RWPE2 (cell line): ENCODE results near the gene DYNLT4.
"Not testable (repeated sequence)": the region's sequence is repeated elsewhere in the genome, so short reads cannot be mapped to it uniquely, and the experiment has no call there.

ENCODE experiments used
- ATAC-seq: fragments of 200-7000 bp; cut with Tn5 transposase; 3 replicates; pipeline ENCODE4 v1.9.1; 2021; ENCODE audit warnings: low read depth
- DNase-seq: peaks from one replicate; pipeline ENCODE4 v3.0.0-alpha.2; 2020; ENCODE audit warnings: low spot score
- H3K27ac ChIP-seq: fragments of 450-650 bp; 2 replicates; pipeline ENCODE4 v1.5.1; 2017; ENCODE audit warnings: mild to moderate bottlenecking; ENCODE audit not compliant: poor library complexity, severe bottlenecking
- H3K27me3 ChIP-seq: fragments of 250-450 bp; sonication (Bioruptor Pico); 2 replicates; pipeline ENCODE4 v1.5.1; 2021; ENCODE audit warnings: mild to moderate bottlenecking, moderate library complexity; ENCODE audit not compliant: insufficient read depth, poor library complexity, severe bottlenecking
- H3K36me3 ChIP-seq: fragments of 250-450 bp; sonication (Bioruptor Pico); 2 replicates; pipeline ENCODE4 v1.5.1; 2020; ENCODE audit warnings: low read depth, mild to moderate bottlenecking, moderate library complexity
- H3K4me1 ChIP-seq: fragments of 250-450 bp; sonication (Bioruptor Pico); 2 replicates; pipeline ENCODE4 v1.5.1; 2021; ENCODE audit warnings: mild to moderate bottlenecking, moderate library complexity; ENCODE audit not compliant: insufficient read depth, poor library complexity, severe bottlenecking
- H3K4me3 ChIP-seq: fragments of 250-450 bp; sonication (Bioruptor Pico); 2 replicates; pipeline ENCODE4 v1.5.1; 2021; ENCODE audit warnings: mild to moderate bottlenecking, moderate library complexity; ENCODE audit not compliant: severe bottlenecking
- H3K9me3 ChIP-seq: fragments of 250-450 bp; sonication (Bioruptor Pico); 2 replicates; pipeline ENCODE4 v1.5.1; 2021; ENCODE audit warnings: mild to moderate bottlenecking, moderate library complexity; ENCODE audit not compliant: severe bottlenecking
- CTCF ChIP-seq: fragments of 450-650 bp; IDR thresholded peaks from one replicate; pipeline ENCODE4 v1.5.1; 2017; ENCODE audit warnings: mild to moderate bottlenecking, moderate library complexity; ENCODE audit not compliant: poor library complexity, severe bottlenecking

DYNLT4 gene

GRCh38 chr1:44811234-44811633 lies 4.1 kb upstream of the DYNLT4 start:
- H3K9me3 ChIP-seq = no peaks in the 10 kb centered on the region
- H3K4me3 ChIP-seq = no peak overlapping the region
- no peak for ATAC-seq
- peak overlapping the region; percentile 96 for H3K27ac ChIP-seq
- no peak for TF ChIP-seq CTCF
- peaks cover 8% of the 10 kb centered on the region for H3K36me3 ChIP-seq
- H3K27me3 ChIP-seq = no peaks in the 10 kb centered on the region
- DNase-seq = no peak
- peaks cover 37% of the 10 kb centered on the region for H3K4me1 ChIP-seq

GRCh38 chr1:44810762-44811105 lies 3.6 kb upstream of the DYNLT4 start:
- ATAC-seq, DNase-seq, H3K9me3 ChIP-seq, H3K4me3 ChIP-seq, H3K27me3 ChIP-seq: not testable (repeated sequence)
- Histone ChIP-seq H3K36me3 (peaks cover 12% of the 10 kb centered on the region), H3K4me1 (peaks cover 37% of the 10 kb centered on the region), H3K27ac (peak overlapping the region; percentile 96)

- H3K36me3 ChIP-seq = peaks cover 15% of the 10 kb centered on the region
- no peak overlapping the region for H3K4me3 ChIP-seq
- peak overlapping the region; percentile 96 for H3K27ac ChIP-seq
- no peak for TF ChIP-seq CTCF
- ATAC-seq (no peak), DNase-seq (no peak)
- H3K27me3 ChIP-seq = no peaks in the 10 kb centered on the region
- no peaks in the 10 kb centered on the region for H3K9me3 ChIP-seq
- peaks cover 35% of the 10 kb centered on the region for H3K4me1 ChIP-seq
These were observed 3.1 kb upstream of the DYNLT4 start for GRCh38 chr1:44810101-44810761.

- TF ChIP-seq CTCF = no peak
- peaks cover 31% of the 10 kb centered on the region for H3K4me1 ChIP-seq
- H3K27ac ChIP-seq = peak overlapping the region; percentile 96
- H3K36me3 ChIP-seq = peaks cover 21% of the 10 kb centered on the region
- no peak for ATAC-seq
- no peak for DNase-seq
- H3K27me3 ChIP-seq = no peaks in the 10 kb centered on the region
- no peaks in the 10 kb centered on the region for H3K9me3 ChIP-seq
- H3K4me3 ChIP-seq = no peak overlapping the region
These were observed 2.1 kb upstream of the DYNLT4 start for GRCh38 chr1:44808938-44809917.

GRCh38 chr1:44808063-44808937 lies 1.1 kb upstream of the DYNLT4 start, which contains the start of gene BTBD19:
BTBD19 (plus strand) TSS chr1:44808523; CDS start chr1:44808821, 298 bp downstream.
- ATAC-seq (no peak), DNase-seq (no peak)
- Histone ChIP-seq H3K4me3 (no peak within 1 kb of the TSS), H3K27ac (peak within 1 kb of the TSS; percentile 96), H3K4me1 (peaks cover 28% of the 10 kb centered on the region), H3K27me3 (no peaks in the 10 kb centered on the region), H3K36me3 (peaks cover 30% of the 10 kb centered on the region), H3K9me3 (no peaks in the 10 kb centered on the region)
- no peak for TF ChIP-seq CTCF
